Adrenal gland (tissue), 5 donors: ENCODE measurements around the gene HAPSTR1.

ENCODE experiments used
- POLR2A ChIP-seq, 2 donors: fragments of 450-650 bp; IDR thresholded peaks; one replicate each; pipeline ENCODE4 v1.6.1; 2017; ENCODE audit warnings: antibody characterized with exemption in 2 of 2, mild to moderate bottlenecking in 2 of 2, moderate library complexity in 1 of 2
- TF ChIP-seq, protein P1 (sequence below), 6 experiments: fragments of 450-650 bp in 4 of 6; fragments of 200-600 bp in 2 of 6; sonication (generic) in 1 of 6; IDR thresholded peaks; 1 replicate in 5 of 6; 2 replicates in 1 of 6; pipeline versions ENCODE4 v1.5.1 to v1.8.0; 2016 to 2021; ENCODE audit warnings: antibody characterized with exemption in 6 of 6, mild to moderate bottlenecking in 2 of 6, moderate library complexity in 1 of 6
- donor health status: DM: no; HTN: no; CAD: no.

- TF ChIP-seq, protein P1, sequence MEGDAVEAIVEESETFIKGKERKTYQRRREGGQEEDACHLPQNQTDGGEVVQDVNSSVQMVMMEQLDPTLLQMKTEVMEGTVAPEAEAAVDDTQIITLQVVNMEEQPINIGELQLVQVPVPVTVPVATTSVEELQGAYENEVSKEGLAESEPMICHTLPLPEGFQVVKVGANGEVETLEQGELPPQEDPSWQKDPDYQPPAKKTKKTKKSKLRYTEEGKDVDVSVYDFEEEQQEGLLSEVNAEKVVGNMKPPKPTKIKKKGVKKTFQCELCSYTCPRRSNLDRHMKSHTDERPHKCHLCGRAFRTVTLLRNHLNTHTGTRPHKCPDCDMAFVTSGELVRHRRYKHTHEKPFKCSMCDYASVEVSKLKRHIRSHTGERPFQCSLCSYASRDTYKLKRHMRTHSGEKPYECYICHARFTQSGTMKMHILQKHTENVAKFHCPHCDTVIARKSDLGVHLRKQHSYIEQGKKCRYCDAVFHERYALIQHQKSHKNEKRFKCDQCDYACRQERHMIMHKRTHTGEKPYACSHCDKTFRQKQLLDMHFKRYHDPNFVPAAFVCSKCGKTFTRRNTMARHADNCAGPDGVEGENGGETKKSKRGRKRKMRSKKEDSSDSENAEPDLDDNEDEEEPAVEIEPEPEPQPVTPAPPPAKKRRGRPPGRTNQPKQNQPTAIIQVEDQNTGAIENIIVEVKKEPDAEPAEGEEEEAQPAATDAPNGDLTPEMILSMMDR (IDR thresholded peaks at IDR 0.05), result no peak
- no peak for TF ChIP-seq POLR2A (IDR thresholded peaks at IDR 0.05)
These were observed 22.7 kb downstream of the HAPSTR1 start for GRCh38 chr16:9114112-9114511.
